ENCODE measurements around the gene UNC5C. TPM values are rescaled to one million over a fixed set of nuclear protein-coding genes. Genes with fewer than 3 reads are reported as not detected.
A peak's percentile ranks its signal among the peaks of the same experiment; 100 is the strongest.

UNC5C gene
- total RNA-seq, 1 experiment from 2014 or later = 8.2 TPM

DNA sequence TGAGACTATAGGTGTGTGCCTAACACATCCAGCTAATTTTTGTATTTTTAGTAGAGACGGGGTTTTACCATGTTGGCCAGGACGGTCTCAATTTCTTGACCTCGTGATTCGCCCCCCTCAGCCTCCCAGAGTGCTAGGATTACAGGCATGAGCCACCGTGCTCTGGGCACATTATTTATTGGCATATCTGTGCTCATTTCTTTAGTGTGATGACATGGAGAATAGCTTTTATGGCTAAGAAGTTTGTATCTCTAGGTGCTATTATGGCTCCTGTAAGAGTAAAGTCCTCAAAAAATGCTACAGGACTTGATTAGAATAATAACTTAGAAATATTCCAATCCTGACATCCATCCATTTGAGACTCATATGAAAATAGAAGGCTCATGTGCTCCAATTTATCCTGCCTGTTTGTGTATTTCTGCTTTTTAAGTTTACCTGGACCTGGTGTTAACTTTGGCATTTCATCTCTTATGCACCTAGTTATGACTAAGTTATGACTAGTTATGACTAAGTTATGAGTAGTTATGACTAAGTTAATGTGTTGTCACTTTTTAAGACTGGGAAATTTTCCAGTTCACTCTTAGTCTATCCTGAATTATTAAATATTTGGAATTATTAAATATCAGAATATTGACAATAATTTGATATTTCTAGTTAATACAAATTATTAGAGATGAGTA is 36.4 kb upstream of the UNC5C start:
- POLR2A ChIA-PET = no interaction called here
- peak; percentile 17 for DNase-seq (ENCODE audit: low read depth, low spot score)
- Histone ChIP-seq H3K27me3 (ENCODE audit: control insufficient read depth, insufficient read depth, low read length) (no peaks in the 10 kb centered on the region), H3K4me3 (ENCODE audit: low read depth in 2 of 2, low read length in 2 of 2) (no peak overlapping the region), H3K9me3 (ENCODE audit: control insufficient read depth, insufficient read depth, low read depth, low read length) (no peaks in the 10 kb centered on the region), H3K4me1 (ENCODE audit: control insufficient read depth, insufficient read depth, low read length) (no peaks in the 10 kb centered on the region), H3K27ac (ENCODE audit: low read length) (no peak overlapping the region), H3K36me3 (ENCODE audit: control insufficient read depth, insufficient read depth, low read length) (no peaks in the 10 kb centered on the region)
- no TSS peak for BruUV-seq (replicated peaks)
- TF ChIP-seq SIN3A (IDR thresholded peaks at IDR 0.05; ENCODE audit: borderline replicate concordance, insufficient read depth, low read depth, low read length) (no peak), POLR2AphosphoS5 (IDR thresholded peaks at IDR 0.05; ENCODE audit: low read depth, low read length) (no peak)
- TF ChIP-seq, protein P1, sequence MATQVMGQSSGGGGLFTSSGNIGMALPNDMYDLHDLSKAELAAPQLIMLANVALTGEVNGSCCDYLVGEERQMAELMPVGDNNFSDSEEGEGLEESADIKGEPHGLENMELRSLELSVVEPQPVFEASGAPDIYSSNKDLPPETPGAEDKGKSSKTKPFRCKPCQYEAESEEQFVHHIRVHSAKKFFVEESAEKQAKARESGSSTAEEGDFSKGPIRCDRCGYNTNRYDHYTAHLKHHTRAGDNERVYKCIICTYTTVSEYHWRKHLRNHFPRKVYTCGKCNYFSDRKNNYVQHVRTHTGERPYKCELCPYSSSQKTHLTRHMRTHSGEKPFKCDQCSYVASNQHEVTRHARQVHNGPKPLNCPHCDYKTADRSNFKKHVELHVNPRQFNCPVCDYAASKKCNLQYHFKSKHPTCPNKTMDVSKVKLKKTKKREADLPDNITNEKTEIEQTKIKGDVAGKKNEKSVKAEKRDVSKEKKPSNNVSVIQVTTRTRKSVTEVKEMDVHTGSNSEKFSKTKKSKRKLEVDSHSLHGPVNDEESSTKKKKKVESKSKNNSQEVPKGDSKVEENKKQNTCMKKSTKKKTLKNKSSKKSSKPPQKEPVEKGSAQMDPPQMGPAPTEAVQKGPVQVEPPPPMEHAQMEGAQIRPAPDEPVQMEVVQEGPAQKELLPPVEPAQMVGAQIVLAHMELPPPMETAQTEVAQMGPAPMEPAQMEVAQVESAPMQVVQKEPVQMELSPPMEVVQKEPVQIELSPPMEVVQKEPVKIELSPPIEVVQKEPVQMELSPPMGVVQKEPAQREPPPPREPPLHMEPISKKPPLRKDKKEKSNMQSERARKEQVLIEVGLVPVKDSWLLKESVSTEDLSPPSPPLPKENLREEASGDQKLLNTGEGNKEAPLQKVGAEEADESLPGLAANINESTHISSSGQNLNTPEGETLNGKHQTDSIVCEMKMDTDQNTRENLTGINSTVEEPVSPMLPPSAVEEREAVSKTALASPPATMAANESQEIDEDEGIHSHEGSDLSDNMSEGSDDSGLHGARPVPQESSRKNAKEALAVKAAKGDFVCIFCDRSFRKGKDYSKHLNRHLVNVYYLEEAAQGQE (IDR thresholded peaks at IDR 0.05; ENCODE audit: insufficient read depth in 1 of 2, low read depth in 2 of 2, low read length in 1 of 2) = no peak
- intact Hi-C loops (cut with micrococcal nuclease; ENCODE audit: unreplicated experiment) = no loop called here
- in situ Hi-C loops (cut with HindIII; ENCODE audit: low pct_unique_long_range_greater_than_20kb, low sequenced_read_pairs) = no loop called here
- ATAC-seq = no peak; the same call in 1 of the 2 replicates
- CTCF ChIA-PET = no interaction called here

DNA sequence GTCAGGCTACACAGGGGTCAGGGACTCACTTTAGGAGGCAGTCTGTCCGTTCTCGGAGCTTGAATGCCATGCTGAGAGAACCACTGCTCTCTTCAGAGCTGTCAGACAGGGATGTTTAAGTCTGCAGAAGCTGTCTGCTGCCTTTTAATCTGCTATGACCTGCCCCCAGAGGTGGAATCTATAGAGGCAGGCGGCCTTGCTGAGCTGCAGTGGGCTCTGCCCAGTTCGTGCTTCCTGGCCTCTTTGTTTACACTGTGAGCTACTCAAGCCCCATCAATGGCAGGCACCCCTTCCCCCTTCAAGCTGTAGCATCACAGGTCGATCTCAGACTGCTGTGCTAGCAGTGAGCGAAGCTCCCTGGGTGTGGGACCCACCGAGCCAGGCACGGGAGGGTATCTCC is 31.5 kb upstream of the UNC5C start:
- intact Hi-C loops (cut with micrococcal nuclease; ENCODE audit: unreplicated experiment) (no loop called here), in situ Hi-C loops (cut with HindIII; ENCODE audit: low pct_unique_long_range_greater_than_20kb, low sequenced_read_pairs) (no loop called here)
- BruUV-seq (replicated peaks) = no TSS peak
- ATAC-seq (no peak), DNase-seq (ENCODE audit: low read depth, low spot score) (no peak)
- Histone ChIP-seq H3K36me3 (ENCODE audit: control insufficient read depth, insufficient read depth, low read length) (no peaks in the 10 kb centered on the region), H3K27me3 (ENCODE audit: control insufficient read depth, insufficient read depth, low read length) (no peaks in the 10 kb centered on the region), H3K9me3 (ENCODE audit: control insufficient read depth, insufficient read depth, low read depth, low read length) (no peaks in the 10 kb centered on the region), H3K4me1 (ENCODE audit: control insufficient read depth, insufficient read depth, low read length) (no peaks in the 10 kb centered on the region), H3K27ac (ENCODE audit: low read length) (no peak overlapping the region), H3K4me3 (ENCODE audit: low read depth in 2 of 2, low read length in 2 of 2) (no peak overlapping the region)
- POLR2A ChIA-PET = no interaction called here
- CTCF ChIA-PET = no interaction called here
- TF ChIP-seq, protein P2, sequence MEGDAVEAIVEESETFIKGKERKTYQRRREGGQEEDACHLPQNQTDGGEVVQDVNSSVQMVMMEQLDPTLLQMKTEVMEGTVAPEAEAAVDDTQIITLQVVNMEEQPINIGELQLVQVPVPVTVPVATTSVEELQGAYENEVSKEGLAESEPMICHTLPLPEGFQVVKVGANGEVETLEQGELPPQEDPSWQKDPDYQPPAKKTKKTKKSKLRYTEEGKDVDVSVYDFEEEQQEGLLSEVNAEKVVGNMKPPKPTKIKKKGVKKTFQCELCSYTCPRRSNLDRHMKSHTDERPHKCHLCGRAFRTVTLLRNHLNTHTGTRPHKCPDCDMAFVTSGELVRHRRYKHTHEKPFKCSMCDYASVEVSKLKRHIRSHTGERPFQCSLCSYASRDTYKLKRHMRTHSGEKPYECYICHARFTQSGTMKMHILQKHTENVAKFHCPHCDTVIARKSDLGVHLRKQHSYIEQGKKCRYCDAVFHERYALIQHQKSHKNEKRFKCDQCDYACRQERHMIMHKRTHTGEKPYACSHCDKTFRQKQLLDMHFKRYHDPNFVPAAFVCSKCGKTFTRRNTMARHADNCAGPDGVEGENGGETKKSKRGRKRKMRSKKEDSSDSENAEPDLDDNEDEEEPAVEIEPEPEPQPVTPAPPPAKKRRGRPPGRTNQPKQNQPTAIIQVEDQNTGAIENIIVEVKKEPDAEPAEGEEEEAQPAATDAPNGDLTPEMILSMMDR (IDR thresholded peaks at IDR 0.05) = no peak
- TF ChIP-seq POLR2AphosphoS5 (IDR thresholded peaks at IDR 0.05; ENCODE audit: low read depth, low read length) = no peak
- TF ChIP-seq SIN3A (IDR thresholded peaks at IDR 0.05; ENCODE audit: borderline replicate concordance, insufficient read depth, low read depth, low read length) = no peak
- TF ChIP-seq TCF7L2 (IDR thresholded peaks at IDR 0.05; ENCODE audit: low read depth, low read length) = no peak
- TF ChIP-seq, protein P1 (IDR thresholded peaks at IDR 0.05; ENCODE audit: insufficient read depth in 1 of 2, low read depth in 2 of 2, low read length in 1 of 2) = no peak

Data from Panc1 (cell line).